GM04503 (cell line): ENCODE data around the gene ALKBH1.
"Not testable (repeated sequence)": the region's sequence is repeated elsewhere in the genome, so short reads cannot be mapped to it uniquely, and the experiment has no call there.

Source experiments
- DNase-seq: peaks from one replicate; pipeline ENCODE4 v3.0.0-alpha.2; 2012; ENCODE audit warnings: low read depth

ALKBH1 gene

GRCh38 chr14:77673193-77673592, 34.6 kb downstream of the ALKBH1 start:
- no peak for DNase-seq

- no peak for DNase-seq
Observed at GRCh38 chr14:77667331-77667730, 40.5 kb downstream of the ALKBH1 start.

- DNase-seq, result no peak
Observed at GRCh38 chr14:77663293-77663692, 44.5 kb downstream of the ALKBH1 start.

GRCh38 chr14:77661562-77661961, 46.3 kb downstream of the ALKBH1 start:
- not testable (repeated sequence) for DNase-seq

GRCh38 chr14:77660754-77661153, 47.1 kb downstream of the ALKBH1 start:
- DNase-seq, result no peak

- DNase-seq, result no peak
Observed at GRCh38 chr14:77659831-77660230, 48.0 kb downstream of the ALKBH1 start.

- no peak for DNase-seq
Observed at GRCh38 chr14:77657280-77657679, 50.5 kb downstream of the ALKBH1 start.

- no peak for DNase-seq
Observed at GRCh38 chr14:77654001-77654441, 53.8 kb downstream of the ALKBH1 start.

GRCh38 chr14:77649326-77649725, 58.5 kb downstream of the ALKBH1 start:
- DNase-seq, result peak; percentile 56

GRCh38 chr14:77648520-77649200, 59.2 kb downstream of the ALKBH1 start:
- DNase-seq, result no peak

GRCh38 chr14:77647853-77648252, 60.0 kb downstream of the ALKBH1 start:
- DNase-seq, result no peak

- DNase-seq, result no peak
Observed at GRCh38 chr14:77646907-77647306, 60.9 kb downstream of the ALKBH1 start.

- DNase-seq, result no peak
Observed at GRCh38 chr14:77645520-77646230, 62.1 kb downstream of the ALKBH1 start.

GRCh38 chr14:77642407-77642806, 65.4 kb downstream of the ALKBH1 start:
- DNase-seq, result no peak

GRCh38 chr14:77641534-77642341, 66.1 kb downstream of the ALKBH1 start:
- DNase-seq, result no peak

- DNase-seq, result no peak
Observed at GRCh38 chr14:77640756-77641533, 66.9 kb downstream of the ALKBH1 start.

- peak; percentile 89 for DNase-seq
Observed at GRCh38 chr14:77638771-77639171, 69.1 kb downstream of the ALKBH1 start.

GRCh38 chr14:77635869-77636268, 72.0 kb downstream of the ALKBH1 start:
- DNase-seq, result not testable (repeated sequence)

GRCh38 chr14:77635466-77635865, 72.4 kb downstream of the ALKBH1 start:
- DNase-seq, result not testable (repeated sequence)

- no peak for DNase-seq
Observed at GRCh38 chr14:77630111-77630510, 77.7 kb downstream of the ALKBH1 start.

GRCh38 chr14:77625360-77625759, 82.5 kb downstream of the ALKBH1 start:
- DNase-seq, result no peak

GRCh38 chr14:77623201-77623600, 84.6 kb downstream of the ALKBH1 start:
- no peak for DNase-seq
